ENCODE data around the gene COX19.
A peak's percentile ranks its signal among the peaks of the same experiment; 100 is the strongest.

Gene COX19

DNA sequence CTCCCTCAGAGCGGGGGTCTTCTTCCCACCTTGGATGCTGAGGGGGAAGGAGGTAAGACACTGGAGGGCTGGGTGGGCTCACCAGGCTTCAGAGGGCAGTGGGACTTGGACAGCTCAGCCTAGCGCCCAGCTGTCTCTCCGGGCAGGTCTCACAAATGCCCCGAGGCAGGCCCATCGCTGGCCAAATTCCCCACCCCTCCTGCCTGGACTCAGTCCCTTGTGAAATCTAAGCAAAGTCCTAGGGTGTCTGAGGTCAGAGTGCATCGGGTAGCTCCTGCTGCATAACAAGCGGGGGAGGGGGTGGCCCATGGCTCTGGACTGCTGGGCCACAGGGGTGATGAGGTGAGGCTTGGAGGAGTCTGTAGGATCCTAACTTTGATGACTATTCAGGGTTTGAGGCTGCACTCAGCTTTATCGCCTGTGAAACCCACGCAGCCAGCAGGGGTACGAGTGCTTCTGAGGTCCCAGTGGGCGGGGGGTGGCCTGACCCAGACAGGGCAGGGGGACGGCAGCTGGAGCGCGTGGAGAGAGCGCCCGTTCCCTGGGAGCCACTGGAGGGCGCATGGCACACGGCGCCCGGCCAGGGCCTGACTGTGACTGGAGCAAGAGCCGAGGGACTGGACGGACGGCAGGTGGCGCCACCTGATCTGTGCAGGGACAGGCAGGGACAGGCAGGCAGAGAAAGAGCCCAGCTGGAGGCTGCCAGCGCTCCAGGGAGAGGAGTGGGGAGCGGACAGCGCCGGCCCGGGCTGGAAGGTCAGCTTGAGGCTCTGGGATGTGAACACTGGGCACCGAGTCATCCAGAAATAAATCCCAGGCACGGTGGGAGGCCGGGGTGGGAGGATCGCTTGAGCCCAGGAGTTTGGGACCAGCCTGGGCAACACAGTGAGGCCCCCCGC is 17.6 kb upstream of the COX19 start:
- no peaks in the 10 kb centered on the region; the same call in 1 of the 2 replicates for H4K20me1 ChIP-seq (ENCODE audit: insufficient read depth, low read length)
- no peaks in the 10 kb centered on the region for H3K27me3 ChIP-seq (ENCODE audit: insufficient read depth, low read length, poor library complexity)
- no peak overlapping the region for H3K27ac ChIP-seq (ENCODE audit: low read length)
- TF ChIP-seq CTCF (IDR thresholded peaks at IDR 0.05; ENCODE audit: borderline replicate concordance, extremely low read depth, low read length, poor library complexity, severe bottlenecking), result peak; percentile 98
- no peak for TF ChIP-seq EZH2 (IDR thresholded peaks at IDR 0.05; ENCODE audit: borderline replicate concordance, low read depth, low read length, severe bottlenecking)
- DNase-seq (peak; percentile 92), ATAC-seq (ENCODE audit: insufficient read depth, low read depth) (peak; percentile 98)
- H3K79me2 ChIP-seq (ENCODE audit: insufficient read depth, low read length), result no peaks in the 10 kb centered on the region
- 0 out of 2 replicates have a peak overlapping the region, but pooled peaks have one; percentile 41 for H2AFZ ChIP-seq (ENCODE audit: low read depth, low read length)
- H3K4me2 ChIP-seq (ENCODE audit: insufficient read depth, low read length), result peak overlapping the region; percentile 39
- no peak overlapping the region for H3K9ac ChIP-seq (ENCODE audit: low read depth, low read length)
- H3K4me1 ChIP-seq (ENCODE audit: insufficient read depth, low read length), result peaks cover 4% of the 10 kb centered on the region
- no peak overlapping the region for H3K4me3 ChIP-seq (ENCODE audit: low read depth in 1 of 2, low read length in 2 of 2)
- no peaks in the 10 kb centered on the region for H3K36me3 ChIP-seq (ENCODE audit: insufficient read depth, low read length)
- H3K9me3 ChIP-seq (ENCODE audit: insufficient read depth, low read length, severe bottlenecking), result no peaks in the 10 kb centered on the region

DNA sequence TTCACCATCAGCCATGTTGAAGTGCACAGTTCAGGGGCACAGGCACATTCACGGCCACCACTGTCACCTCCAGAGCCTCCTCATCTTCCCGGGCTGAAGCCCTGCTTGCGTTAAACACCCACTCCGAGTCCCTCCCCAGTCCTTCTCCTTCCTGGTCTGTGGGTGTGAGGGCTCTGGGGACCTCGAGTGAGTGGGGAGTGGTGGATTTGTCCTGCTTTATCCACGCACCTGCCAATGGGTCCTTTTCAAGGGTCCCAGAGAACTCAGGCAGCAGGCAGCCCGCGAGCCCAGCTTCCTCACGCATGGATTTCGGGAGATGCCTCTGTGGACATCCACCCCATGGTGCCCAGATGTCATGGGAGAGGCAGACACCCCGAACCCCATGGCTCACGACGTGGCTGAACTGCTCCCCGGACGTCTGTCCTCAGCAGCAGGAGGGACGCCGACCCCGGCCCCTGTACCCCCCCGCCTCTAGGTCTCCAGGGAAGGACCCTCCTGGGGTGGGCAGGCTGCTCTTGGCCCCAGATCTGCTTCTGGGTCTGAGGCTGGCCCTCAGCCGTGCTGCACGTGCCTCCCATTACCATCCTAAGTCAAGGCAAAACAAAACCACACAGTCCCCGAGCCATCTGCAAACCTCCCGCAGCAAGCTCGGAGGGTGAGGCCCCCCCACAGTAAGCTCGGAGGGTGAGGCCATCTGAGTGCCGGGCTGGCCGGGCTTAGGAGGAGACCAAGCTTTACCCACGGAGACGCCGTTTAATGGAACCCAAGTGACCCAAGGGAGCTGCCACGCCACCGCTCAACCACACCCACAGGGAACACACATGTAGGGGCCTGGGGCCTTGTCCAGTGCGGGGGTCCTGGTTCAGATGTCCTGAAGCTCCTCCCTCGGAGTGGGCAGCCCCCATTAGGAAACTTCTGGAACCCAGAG is 16.6 kb upstream of the COX19 start:
- TF ChIP-seq CTCF (IDR thresholded peaks at IDR 0.05; ENCODE audit: borderline replicate concordance, extremely low read depth, low read length, poor library complexity, severe bottlenecking) (no peak), EZH2 (IDR thresholded peaks at IDR 0.05; ENCODE audit: borderline replicate concordance, low read depth, low read length, severe bottlenecking) (no peak)
- H3K27me3 ChIP-seq (ENCODE audit: insufficient read depth, low read length, poor library complexity), result no peaks in the 10 kb centered on the region
- H3K27ac ChIP-seq (ENCODE audit: low read length), result no peak overlapping the region
- DNase-seq (no peak), ATAC-seq (ENCODE audit: insufficient read depth, low read depth) (no peak)
- no peaks in the 10 kb centered on the region for H3K79me2 ChIP-seq (ENCODE audit: insufficient read depth, low read length)
- H2AFZ ChIP-seq (ENCODE audit: low read depth, low read length), result no peak overlapping the region
- no peaks in the 10 kb centered on the region for H3K9me3 ChIP-seq (ENCODE audit: insufficient read depth, low read length, severe bottlenecking)
- H3K4me2 ChIP-seq (ENCODE audit: insufficient read depth, low read length), result no peak overlapping the region
- H3K4me1 ChIP-seq (ENCODE audit: insufficient read depth, low read length), result peaks cover 4% of the 10 kb centered on the region
- no peaks in the 10 kb centered on the region for H3K36me3 ChIP-seq (ENCODE audit: insufficient read depth, low read length)
- no peak overlapping the region for H3K9ac ChIP-seq (ENCODE audit: low read depth, low read length)
- no peaks in the 10 kb centered on the region; the same call in 1 of the 2 replicates for H4K20me1 ChIP-seq (ENCODE audit: insufficient read depth, low read length)
- H3K4me3 ChIP-seq (ENCODE audit: low read depth in 1 of 2, low read length in 2 of 2), result no peak overlapping the region

DNA sequence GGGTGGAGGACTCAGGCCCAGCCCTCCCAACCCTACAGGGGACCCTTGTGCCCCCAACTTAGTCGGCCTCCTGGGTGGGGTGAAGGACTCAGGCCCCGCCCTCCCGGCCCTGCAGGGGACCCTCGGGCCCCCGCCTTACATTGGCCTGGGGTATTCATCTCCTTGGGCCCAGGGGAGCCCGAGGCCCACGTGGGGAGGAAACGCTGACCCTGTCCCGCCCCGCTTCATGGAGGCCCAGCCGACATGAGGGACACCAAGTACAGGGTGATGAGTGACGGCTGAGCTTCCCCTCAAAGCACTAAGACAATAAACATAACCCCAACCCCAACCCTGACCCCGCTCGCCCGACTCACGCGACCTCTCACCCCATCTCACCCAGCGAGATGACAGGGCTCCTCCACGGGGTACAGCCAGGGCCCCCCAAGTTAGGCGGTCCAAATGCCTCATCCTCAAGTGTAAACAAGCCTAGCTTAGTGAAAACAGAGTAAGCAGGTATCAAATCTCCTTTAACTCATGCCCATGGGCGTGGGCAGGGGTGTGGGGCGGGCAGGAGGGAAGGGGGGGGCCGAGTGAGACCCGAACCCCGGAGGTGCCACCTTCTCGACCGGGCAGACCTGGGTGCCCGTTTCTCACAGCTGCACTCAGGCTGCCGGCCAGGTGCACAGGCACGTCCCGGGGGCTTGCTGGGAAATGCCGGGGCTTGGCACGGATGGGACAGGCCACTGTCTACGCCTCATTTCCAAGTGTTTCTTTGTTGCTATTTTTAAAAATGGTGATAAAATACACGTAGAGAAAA is 15.8 kb upstream of the COX19 start:
- DNase-seq, result no peak
- H3K36me3 ChIP-seq (ENCODE audit: insufficient read depth, low read length), result no peaks in the 10 kb centered on the region
- H3K4me1 ChIP-seq (ENCODE audit: insufficient read depth, low read length), result peaks cover 4% of the 10 kb centered on the region
- no peak overlapping the region for H3K4me3 ChIP-seq (ENCODE audit: low read depth in 1 of 2, low read length in 2 of 2)
- no peak overlapping the region for H3K9ac ChIP-seq (ENCODE audit: low read depth, low read length)
- no peak for ATAC-seq (ENCODE audit: insufficient read depth, low read depth)
- no peaks in the 10 kb centered on the region for H3K9me3 ChIP-seq (ENCODE audit: insufficient read depth, low read length, severe bottlenecking)
- no peak overlapping the region for H3K4me2 ChIP-seq (ENCODE audit: insufficient read depth, low read length)
- peaks cover 2% of the 10 kb centered on the region for H4K20me1 ChIP-seq (ENCODE audit: insufficient read depth, low read length)
- no peak for TF ChIP-seq CTCF (IDR thresholded peaks at IDR 0.05; ENCODE audit: borderline replicate concordance, extremely low read depth, low read length, poor library complexity, severe bottlenecking)
- no peak for TF ChIP-seq EZH2 (IDR thresholded peaks at IDR 0.05; ENCODE audit: borderline replicate concordance, low read depth, low read length, severe bottlenecking)
- H3K27me3 ChIP-seq (ENCODE audit: insufficient read depth, low read length, poor library complexity), result no peaks in the 10 kb centered on the region
- no peak overlapping the region for H3K27ac ChIP-seq (ENCODE audit: low read length)
- H2AFZ ChIP-seq (ENCODE audit: low read depth, low read length), result no peak overlapping the region
- no peaks in the 10 kb centered on the region for H3K79me2 ChIP-seq (ENCODE audit: insufficient read depth, low read length)
